GM10266 (cell line): ENCODE measurements around the gene ABCA9.

Source experiments
- DNase-seq: peaks from one replicate; pipeline ENCODE4 v3.0.0; 2012; ENCODE audit errors: extremely low spot score
- CTCF ChIP-seq: IDR thresholded peaks from 2 replicates; pipeline ENCODE4 v1.5.1; 2012; ENCODE audit warnings: mild to moderate bottlenecking, low read depth; ENCODE audit not compliant: control insufficient read depth, insufficient read depth; ENCODE audit errors: missing control alignments

The ABCA9 gene

DNA sequence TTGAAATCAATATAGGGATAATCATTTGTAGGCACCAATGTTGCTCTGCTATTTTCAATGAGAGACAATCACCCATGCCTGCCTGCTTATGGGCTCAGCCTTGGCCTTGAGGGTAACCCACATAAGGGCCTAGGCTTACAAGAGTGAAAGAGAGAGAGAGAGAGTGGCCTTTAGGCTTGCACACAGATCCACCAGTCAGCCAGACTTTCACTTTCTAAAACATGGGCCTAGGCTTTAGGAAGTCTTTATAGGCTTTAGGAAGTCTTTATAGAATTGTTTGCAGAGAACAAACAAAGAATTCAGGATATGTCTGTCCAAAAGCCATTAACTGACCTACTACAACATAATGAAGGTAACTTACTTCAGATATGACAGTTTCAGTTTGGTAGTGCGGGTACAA lies 3.4 kb downstream of the ABCA9 start:
- DNase-seq = no peak
- TF ChIP-seq CTCF = no peak

DNA sequence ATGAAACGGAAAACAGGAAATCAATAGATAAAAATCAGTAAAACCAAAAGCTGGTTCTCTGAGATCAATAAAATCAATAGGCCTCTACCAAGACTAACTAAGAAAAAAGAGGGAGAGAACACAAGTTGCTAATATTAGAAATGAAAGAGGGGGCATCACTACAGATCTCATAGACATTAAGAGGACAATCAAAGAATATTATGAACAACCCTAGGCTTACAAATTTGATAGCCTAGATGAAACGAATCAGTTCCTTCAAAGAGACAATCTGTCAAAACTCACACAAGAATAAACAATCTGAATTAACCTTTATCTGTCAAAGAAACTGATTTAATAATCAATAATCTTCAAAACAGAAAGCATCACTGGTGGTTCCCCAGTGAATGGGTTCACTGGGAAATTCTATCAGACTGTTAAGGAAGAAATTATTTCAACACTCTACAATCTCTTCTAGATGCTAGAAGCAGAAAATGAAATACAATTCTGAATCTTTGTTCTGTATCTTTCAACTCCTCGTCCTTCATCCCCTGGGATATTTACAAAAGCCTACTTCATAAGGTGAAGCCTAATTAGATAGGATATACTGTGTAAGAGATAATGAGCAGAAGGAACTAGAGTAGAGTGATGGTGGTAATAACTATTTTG lies 4.4 kb downstream of the ABCA9 start:
- no peak for DNase-seq
- TF ChIP-seq CTCF = no peak

- DNase-seq = no peak
- TF ChIP-seq CTCF = no peak
These were observed 5.4 kb downstream of the ABCA9 start for GRCh38 chr17:69055334-69055733.

- no peak for TF ChIP-seq CTCF
These were observed 9.5 kb downstream of the ABCA9 start for GRCh38 chr17:69050999-69051775.

GRCh38 chr17:69048634-69049033 lies 12.1 kb downstream of the ABCA9 start:
- no peak for TF ChIP-seq CTCF
- DNase-seq = no peak

More at GRCh38 chr17:69050999-69051775, 9.5 kb downstream of the ABCA9 start:
- DNase-seq = no peak

DNA sequence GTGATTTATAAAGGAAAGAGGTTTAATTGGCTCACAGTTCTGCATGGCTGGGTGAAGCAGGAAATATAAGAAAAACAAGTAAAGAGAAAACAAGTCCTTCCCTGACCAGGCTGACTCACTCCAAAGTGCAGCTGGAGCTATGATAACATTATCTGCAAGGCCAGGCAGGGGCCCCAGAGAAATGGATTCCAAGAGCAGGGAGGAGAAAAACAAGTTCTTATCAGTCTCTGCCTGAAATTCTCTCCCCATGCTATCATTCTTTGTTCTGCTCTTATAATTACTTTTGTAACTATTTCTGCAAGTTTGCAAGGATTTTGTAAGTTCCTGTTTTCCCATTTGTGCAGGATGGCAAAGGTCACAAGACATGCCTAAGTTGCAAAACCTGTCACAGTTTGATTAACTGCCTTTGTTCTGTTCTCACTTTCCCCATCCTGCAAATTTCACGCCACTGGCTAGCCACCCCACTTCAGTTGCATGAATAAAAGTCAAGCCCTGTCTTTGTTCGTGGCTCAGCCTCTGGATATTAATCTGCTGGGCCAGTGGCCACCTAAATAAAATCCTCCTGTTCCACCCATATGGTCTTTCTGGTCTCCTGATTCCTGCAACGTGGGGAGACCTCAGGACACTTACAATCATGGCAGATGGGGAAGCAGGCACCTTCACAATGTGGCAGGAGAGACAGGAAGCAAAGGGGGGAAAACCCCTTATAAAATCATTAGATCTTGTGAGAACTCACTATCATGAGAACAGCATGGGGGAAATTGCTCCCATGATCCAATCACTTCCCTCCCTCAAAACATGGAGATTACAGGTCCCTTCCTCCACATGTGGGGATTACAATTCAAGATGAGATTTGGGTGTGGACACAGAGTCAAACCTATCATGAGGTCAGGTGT lies 13.1 kb downstream of the ABCA9 start:
- DNase-seq = no peak
- no peak for TF ChIP-seq CTCF
